Heart right ventricle (tissue), 16 donors: ENCODE measurements around the gene FYN. TPM values are rescaled to one million over a fixed set of nuclear protein-coding genes. Genes with fewer than 3 reads are reported as not detected.

Experiments
- ATAC-seq, 8 donors: fragments of 200-7000 bp; cut with Tn5 transposase; one replicate each; pipeline ENCODE4 v1.9.1; 2020; ENCODE audit warnings: mild to moderate bottlenecking in 8 of 8, moderate library complexity in 8 of 8, moderate number of reproducible peaks in 1 of 8
- DNase-seq, 2 donors: peaks; one replicate each; pipeline ENCODE4 v3.0.0-alpha.2; 2020
- H3K27ac ChIP-seq, 10 donors: fragments of 200-600 bp; sonication (generic) in 2 of 10; one replicate each; pipeline versions ENCODE4 v1.5.0 to v1.8.0; 2020 to 2022; ENCODE audit warnings: mild to moderate bottlenecking in 3 of 10
- H3K27me3 ChIP-seq, 7 donors: fragments of 200-600 bp; one replicate each; pipeline ENCODE4 v1.8.0; 2021 to 2022; ENCODE audit warnings: mild to moderate bottlenecking in 2 of 7
- H3K36me3 ChIP-seq, 9 donors: fragments of 200-600 bp; sonication (generic) in 1 of 9; one replicate each; pipeline versions ENCODE4 v1.5.0 to v1.8.0; 2020 to 2022; ENCODE audit warnings: mild to moderate bottlenecking in 2 of 9
- H3K4me1 ChIP-seq, 9 donors: fragments of 200-600 bp; sonication (generic) in 1 of 9; one replicate each; pipeline versions ENCODE4 v1.5.0 to v1.8.0; 2020 to 2022; ENCODE audit warnings: mild to moderate bottlenecking in 4 of 9
- H3K4me3 ChIP-seq, 10 donors: fragments of 200-600 bp; sonication (generic) in 2 of 10; one replicate each; pipeline versions ENCODE4 v1.5.0 to v1.8.0; 2020 to 2022; ENCODE audit warnings: mild to moderate bottlenecking in 7 of 10, moderate library complexity in 2 of 10
- H3K9me3 ChIP-seq, 11 donors: fragments of 200-600 bp in 10 of 11; sonication (generic) in 2 of 11; one replicate each; pipeline versions ENCODE4 v1.5.0 to v1.8.0; 2013 to 2022; ENCODE audit warnings: mild to moderate bottlenecking in 2 of 11, control low read depth in 1 of 11, moderate library complexity in 1 of 11
- CTCF ChIP-seq, 9 donors: fragments of 200-600 bp; sonication (generic) in 2 of 9; IDR thresholded peaks; one replicate each; pipeline versions ENCODE4 v1.5.0 to v1.8.0; 2021 to 2022; ENCODE audit warnings: antibody characterized with exemption in 9 of 9, mild to moderate bottlenecking in 5 of 9, moderate library complexity in 1 of 9
- WGBS, 2 donors: extraction: QIAGEN DNeasy Blood & Tissue Kit; methylation state at CpG; one replicate each; pipeline ENCODE4 v1.1.7; 2013; ENCODE audit warnings: inconsistent platforms in 1 of 2; 5-methylcytosine and 5-hydroxymethylcytosine counted together
- intact Hi-C, 10 donors: fragments of 100-400 bp; cut with DNase I; formaldehyde crosslinking; loops; one replicate each; pipeline versions ENCODE4 v1.11.1 to v1.14.2; 2022
- polyA plus RNA-seq, 2 donors: library from polyadenylated mRNA; stranded (reverse); fragments of 200-250 nt; gene quantifications; one replicate each; pipeline ENCODE4 v1.2.3, GENCODE V29; 2013
- total RNA-seq, 10 donors: library from RNA; stranded (reverse); fragmentation: NEBNext Ultra II Directional in 3 of 10; extraction: Animal tissue kit (Norgen Biotek cat#: 25700) in 3 of 10; gene quantifications; one replicate each; pipeline versions ENCODE4 v1.2.1 to v1.2.4, GENCODE V29; 2021 to 2023
- donor health status: Arrhythmogenic right ventricular cardiomyopathy.
- donor health status: ischemic (EF 13 %, LVEDD 7.1; RV severe dilation, severe dysfunction).
- donor health status: healthy with polysubstance abuse.
- donor health status: DM: no; HTN: yes; CAD: no.
- donor health status: DM: no; HTN: no; CAD: no.
- donor health status: ischemic (EF 25% LVEDD 6.9; RV normal size, moderate dysfunction).
- donor health status: ischemic (EF 25% LVEDD 5.7; RV mildly dilated, moderate dysfunction).
- donor health status: healthy.
- donor health status: DM: yes; HTN: yes; CAD: no.
- donor health status: Ischemic cardiomyopathy.
- donor health status: ischemic (EF 35%, LVEDD 5.7; RV mildly dilated, moderate dysfunction).
- donor health status: nonischemic (EF 11% LVEDD 7.7; RV severe dilation, severe dysfunction).
- donor health status: DM: yes; HTN: yes; CAD: no.
- donor health status: PGD.
- donor health status: ischemic (EF 29% LVEDD 5.4; RV normal size, mild dysfunction).
- donor health status: nonischemic (EF 23%, LVEDD 6.1; RV moderate dilation, normal function).

The FYN gene
- total and polyA plus RNA-seq, 12 donors = 19.1 to 58.1 (median 42.2) TPM

DNA sequence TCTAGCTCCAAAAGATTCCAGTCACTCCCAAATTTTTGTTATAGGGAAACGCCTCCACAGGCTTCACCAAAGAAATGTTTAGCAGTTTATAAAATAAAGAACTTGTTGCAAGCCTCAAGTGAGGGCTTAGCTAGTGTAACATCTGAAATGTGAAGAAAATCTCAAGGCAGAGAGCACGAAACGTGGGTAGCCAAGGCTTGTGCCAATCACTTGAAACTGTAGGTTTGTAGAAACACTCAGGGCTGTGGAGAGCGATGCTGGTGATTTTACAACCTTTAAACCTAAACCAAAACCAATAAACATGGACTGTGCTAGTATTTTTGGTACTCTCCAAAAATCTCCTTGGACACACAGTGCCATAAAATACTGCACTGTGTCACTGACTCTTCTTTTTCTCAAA lies 159.4 kb downstream of the FYN start:
- Histone ChIP-seq H3K27me3 (no peaks in the 10 kb centered on the region), H3K9me3 (no peaks in the 10 kb centered on the region), H3K27ac (peak overlapping the region in 3 of 10 donors; percentile 39 to 72 (median 55)), H3K4me1 (peaks cover 12 to 40% (median 29%) of the 10 kb centered on the region in 9 donors), H3K36me3 (peaks cover 0 to 64% (median 17%) of the 10 kb centered on the region in 9 donors), H3K4me3 (no peak overlapping the region)
- 86 to 90% methylated on average over 4 of the region's 4 CpGs for WGBS, 2 donors
- DNase-seq (no peak), ATAC-seq (no peak)
- intact Hi-C loops = loop anchor here in 6 of 10 donors (5.0 to 10.0 kb wide), 5 partner anchors 158 to 328 kb away; partner anchors contain the start of gene FYN (in 4 of the 6)
- TF ChIP-seq CTCF (IDR thresholded peaks at IDR 0.05) = no peak

DNA sequence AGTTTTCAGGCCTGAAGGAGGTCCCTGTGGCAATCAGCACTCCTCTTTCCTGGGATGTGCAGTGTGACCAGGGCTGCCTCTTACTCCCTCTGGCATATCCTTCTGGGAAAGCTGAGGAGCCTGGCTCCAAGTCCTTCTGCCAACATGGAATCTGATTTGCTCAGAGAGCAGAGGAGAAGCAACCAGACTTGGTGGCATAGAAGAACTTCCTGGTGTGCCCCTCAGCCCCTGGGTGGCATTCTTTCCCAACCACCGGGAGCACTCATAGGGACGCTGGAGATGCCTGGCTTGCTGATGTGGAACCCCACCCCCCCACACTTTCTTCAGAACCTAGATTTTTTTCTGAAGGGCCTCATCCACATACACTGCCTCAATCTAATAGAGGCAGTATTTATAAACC lies 160.0 kb downstream of the FYN start:
- ATAC-seq = no peak

GRCh38 chr6:111711984-111712752 lies 161.1 kb downstream of the FYN start:
- intact Hi-C loops = loop anchor here (2.0 to 10.0 kb wide), 8 partner anchors 160 to 331 kb away; partner anchors contain the start of gene FYN (in 7 of the 10)
- TF ChIP-seq CTCF (IDR thresholded peaks at IDR 0.05) = no peak
- DNase-seq = peak in 1 of 2 donors; percentile 17

More for the DNA sequence above, 160.0 kb downstream of the FYN start:
- H3K36me3 ChIP-seq = peaks cover 0 to 64% (median 16%) of the 10 kb centered on the region in 9 donors
- 88 to 92% methylated on average over 2 of the region's 2 CpGs for WGBS, 2 donors
- peaks cover 12 to 40% (median 29%) of the 10 kb centered on the region in 9 donors for H3K4me1 ChIP-seq
- DNase-seq = no peak
- TF ChIP-seq CTCF (IDR thresholded peaks at IDR 0.05) = no peak
- intact Hi-C loops = loop anchor here in 6 of 10 donors (5.0 to 10.0 kb wide), 5 partner anchors 159 to 329 kb away; partner anchors contain the start of gene FYN (in 4 of the 6)
- peak overlapping the region in 5 of 10 donors; percentile 15 to 72 (median 55) for H3K27ac ChIP-seq
- H3K27me3 ChIP-seq = no peaks in the 10 kb centered on the region
- H3K9me3 ChIP-seq = no peaks in the 10 kb centered on the region
- H3K4me3 ChIP-seq = no peak overlapping the region

DNA sequence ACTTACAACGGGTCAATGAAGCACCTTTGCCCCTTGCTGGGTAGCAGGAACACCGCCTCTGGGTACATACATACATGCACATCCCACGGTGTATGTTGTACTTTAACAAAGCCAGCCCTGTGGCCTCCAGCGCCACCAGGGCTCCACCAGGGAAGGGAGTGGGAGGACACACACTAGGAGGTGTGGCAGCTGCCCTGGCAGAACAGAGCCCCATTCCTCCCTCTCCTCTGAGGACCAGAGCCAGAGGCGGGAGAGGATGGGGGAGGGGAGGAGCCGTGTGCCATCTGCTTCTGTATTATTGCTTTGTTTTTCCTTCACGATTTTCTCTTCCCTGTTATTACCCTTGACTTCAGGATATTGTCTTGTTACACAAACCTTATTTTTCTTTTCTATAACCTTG lies 161.8 kb downstream of the FYN start:
- peak overlapping the region; percentile 19 to 72 (median 52) for H3K27ac ChIP-seq
- 33 to 34% methylated on average over 7 of the region's 7 CpGs for WGBS, 2 donors
- DNase-seq = peak; percentile 58 to 64
- ATAC-seq = peak; percentile 74 to 92 (median 88)
- no peak overlapping the region for H3K4me3 ChIP-seq
- intact Hi-C loops = loop anchor here (2.0 to 10.0 kb wide), 8 partner anchors 161 to 331 kb away; partner anchors contain the start of gene FYN (in 7 of the 10)
- no peaks in the 10 kb centered on the region for H3K27me3 ChIP-seq
- H3K9me3 ChIP-seq = no peaks in the 10 kb centered on the region
- H3K4me1 ChIP-seq = peaks cover 12 to 48% (median 33%) of the 10 kb centered on the region in 9 donors
- peaks cover 0 to 65% (median 9%) of the 10 kb centered on the region in 9 donors for H3K36me3 ChIP-seq
- TF ChIP-seq CTCF (IDR thresholded peaks at IDR 0.05) = peak in 4 of 9 donors; percentile 6 to 32 (median 30)

More at GRCh38 chr6:111711984-111712752, 161.1 kb downstream of the FYN start:
- no peaks in the 10 kb centered on the region for H3K9me3 ChIP-seq
- H3K27me3 ChIP-seq = no peaks in the 10 kb centered on the region
- H3K4me1 ChIP-seq = peaks cover 12 to 42% (median 30%) of the 10 kb centered on the region in 9 donors
- WGBS, 2 donors = 48 to 57% methylated on average over 13 of the region's 13 CpGs
- H3K27ac ChIP-seq = peak overlapping the region in 9 of 10 donors; percentile 19 to 72 (median 54)
- no peak overlapping the region for H3K4me3 ChIP-seq
- peaks cover 0 to 64% (median 9%) of the 10 kb centered on the region in 9 donors for H3K36me3 ChIP-seq
- ATAC-seq = peak in 6 of 8 donors; percentile 58 to 87 (median 72)
